GM20000 (cell line): ENCODE measurements around the gene NUMBL.

Source experiments
- DNase-seq: peaks from one replicate; pipeline ENCODE4 v3.0.0; 2012; ENCODE audit warnings: low spot score
- CTCF ChIP-seq: IDR thresholded peaks from 2 replicates; pipeline ENCODE4 v1.5.1; 2012; ENCODE audit warnings: mild to moderate bottlenecking, control low read depth; ENCODE audit errors: extremely low read depth, missing control alignments

The NUMBL gene

GRCh38 chr19:40686882-40687524 lies 3.4 kb downstream of the NUMBL start:
- DNase-seq: no peak
- no peak for TF ChIP-seq CTCF

GRCh38 chr19:40685563-40685962 lies 4.9 kb downstream of the NUMBL start:
- no peak for DNase-seq
- TF ChIP-seq CTCF: no peak

GRCh38 chr19:40685016-40685526 lies 5.4 kb downstream of the NUMBL start:
- TF ChIP-seq CTCF: no peak
- no peak for DNase-seq

- no peak for DNase-seq
- no peak for TF ChIP-seq CTCF
Measured at GRCh38 chr19:40684280-40684679, 6.2 kb downstream of the NUMBL start.

GRCh38 chr19:40683437-40683836 lies 7.0 kb downstream of the NUMBL start:
- TF ChIP-seq CTCF: no peak
- DNase-seq: no peak

- TF ChIP-seq CTCF: no peak
- DNase-seq: no peak
Measured at GRCh38 chr19:40682431-40682964, 8.0 kb downstream of the NUMBL start.

GRCh38 chr19:40681039-40681438 lies 9.4 kb downstream of the NUMBL start:
- TF ChIP-seq CTCF: no peak
- no peak for DNase-seq
